ENCODE data around the gene ANAPC7. TPM values are rescaled to one million over a fixed set of nuclear protein-coding genes. Genes with fewer than 3 reads are reported as not detected.

Gene ANAPC7
- total RNA-seq, 3 donors from 2014 or later = 31.9 to 50.3 (median 32.8) TPM

GRCh38 chr12:110339184-110339952 is 64.1 kb downstream of the ANAPC7 start:
- intact Hi-C loops (cut with DNase I, micrococcal nuclease) = no loop called here
- Histone ChIP-seq H3K4me1 (ENCODE audit: low read depth) (peaks cover 12% of the 10 kb centered on the region), H3K4me3 (no peak overlapping the region), H3K9me3 (no peaks in the 10 kb centered on the region), H3K36me3 (ENCODE audit: low read depth) (peaks cover 50% of the 10 kb centered on the region)
- DNase-seq (no peak), ATAC-seq (peak; percentile 64)
- no peak for TF ChIP-seq CTCF (IDR thresholded peaks at IDR 0.05)

- Histone ChIP-seq H3K9me3 (no peaks in the 10 kb centered on the region), H3K4me3 (no peak overlapping the region), H3K4me1 (ENCODE audit: low read depth) (peaks cover 12% of the 10 kb centered on the region), H3K36me3 (ENCODE audit: low read depth) (peaks cover 53% of the 10 kb centered on the region)
- intact Hi-C loops (cut with DNase I, micrococcal nuclease) = no loop called here
- TF ChIP-seq CTCF (IDR thresholded peaks at IDR 0.05) = no peak
- DNase-seq (no peak), ATAC-seq (peak; percentile 8)
These were observed 64.8 kb downstream of the ANAPC7 start for GRCh38 chr12:110338754-110339153.

- intact Hi-C loops (cut with DNase I, micrococcal nuclease) = no loop called here
- TF ChIP-seq CTCF (IDR thresholded peaks at IDR 0.05) = no peak
- ATAC-seq = no peak
- no peak overlapping the region for H3K4me3 ChIP-seq
- no peaks in the 10 kb centered on the region for H3K9me3 ChIP-seq
- peaks cover 51% of the 10 kb centered on the region for H3K36me3 ChIP-seq (ENCODE audit: low read depth)
- DNase-seq = no peak
- H3K4me1 ChIP-seq (ENCODE audit: low read depth) = peaks cover 12% of the 10 kb centered on the region
These were observed 65.4 kb downstream of the ANAPC7 start for GRCh38 chr12:110337912-110338710.

GRCh38 chr12:110335481-110336045 is 67.9 kb downstream of the ANAPC7 start:
- no peak overlapping the region for H3K4me3 ChIP-seq
- peaks cover 12% of the 10 kb centered on the region for H3K4me1 ChIP-seq (ENCODE audit: low read depth)
- no peaks in the 10 kb centered on the region for H3K9me3 ChIP-seq
- no peak for ATAC-seq
- DNase-seq = no peak
- peaks cover 31% of the 10 kb centered on the region for H3K36me3 ChIP-seq (ENCODE audit: low read depth)
- no peak for TF ChIP-seq CTCF (IDR thresholded peaks at IDR 0.05)
- intact Hi-C loops (cut with DNase I, micrococcal nuclease) = no loop called here

- intact Hi-C loops (cut with DNase I, micrococcal nuclease) = no loop called here
- ATAC-seq (no peak), DNase-seq (no peak)
- Histone ChIP-seq H3K36me3 (ENCODE audit: low read depth) (peaks cover 28% of the 10 kb centered on the region), H3K9me3 (no peaks in the 10 kb centered on the region), H3K4me1 (ENCODE audit: low read depth) (peaks cover 3% of the 10 kb centered on the region), H3K4me3 (no peak overlapping the region)
- TF ChIP-seq CTCF (IDR thresholded peaks at IDR 0.05) = no peak
These were observed 70.3 kb downstream of the ANAPC7 start for GRCh38 chr12:110333201-110333600.
